ENCODE data around the gene RUSF1. TPM values are rescaled to one million over a fixed set of nuclear protein-coding genes. Genes with fewer than 3 reads are reported as not detected.

The RUSF1 gene
- polyA plus RNA-seq, 1 of the 3 experiments (the other 2 are of a cell fraction): 36.5 TPM

- no peak overlapping the region for H2AFZ ChIP-seq (ENCODE audit: low read depth)
- DNase-seq: no peak
- TF ChIP-seq CTCF (IDR thresholded peaks at IDR 0.05) (no peak), CHD2 (IDR thresholded peaks at IDR 0.05; ENCODE audit: low read length, partially characterized antibody) (no peak), SIN3A (IDR thresholded peaks at IDR 0.05; ENCODE audit: borderline replicate concordance, low read depth, low read length) (no peak), USF1 (IDR thresholded peaks at IDR 0.05; ENCODE audit: borderline replicate concordance, low read depth) (no peak), FOXM1 (IDR thresholded peaks at IDR 0.05; ENCODE audit: low read depth) (no peak), TEAD4 (IDR thresholded peaks at IDR 0.05; ENCODE audit: borderline replicate concordance, insufficient read depth) (no peak), RXRA (IDR thresholded peaks at IDR 0.05; ENCODE audit: borderline replicate concordance, low read depth) (no peak), GATA2 (CRISPR knock-in tag; IDR thresholded peaks at IDR 0.05) (no peak), TAF1 (IDR thresholded peaks at IDR 0.05; ENCODE audit: borderline replicate concordance, low read depth, low read length) (no peak), ELF1 (IDR thresholded peaks at IDR 0.05) (no peak), SMC3 (IDR thresholded peaks at IDR 0.05; ENCODE audit: low read depth, low read length) (no peak), IRF3 (IDR thresholded peaks at IDR 0.05; ENCODE audit: low read depth, low read length) (no peak), FOXJ3 (CRISPR knock-in tag; IDR thresholded peaks at IDR 0.05) (no peak), POLR2AphosphoS5 (IDR thresholded peaks at IDR 0.05; ENCODE audit: low read depth, low read length) (no peak), MEF2A (IDR thresholded peaks at IDR 0.05; ENCODE audit: borderline replicate concordance, low read depth) (no peak), JUND (IDR thresholded peaks at IDR 0.05) (no peak), FOSL2 (IDR thresholded peaks at IDR 0.05; ENCODE audit: borderline replicate concordance, low read depth) (no peak)
- TF ChIP-seq, protein P1, sequence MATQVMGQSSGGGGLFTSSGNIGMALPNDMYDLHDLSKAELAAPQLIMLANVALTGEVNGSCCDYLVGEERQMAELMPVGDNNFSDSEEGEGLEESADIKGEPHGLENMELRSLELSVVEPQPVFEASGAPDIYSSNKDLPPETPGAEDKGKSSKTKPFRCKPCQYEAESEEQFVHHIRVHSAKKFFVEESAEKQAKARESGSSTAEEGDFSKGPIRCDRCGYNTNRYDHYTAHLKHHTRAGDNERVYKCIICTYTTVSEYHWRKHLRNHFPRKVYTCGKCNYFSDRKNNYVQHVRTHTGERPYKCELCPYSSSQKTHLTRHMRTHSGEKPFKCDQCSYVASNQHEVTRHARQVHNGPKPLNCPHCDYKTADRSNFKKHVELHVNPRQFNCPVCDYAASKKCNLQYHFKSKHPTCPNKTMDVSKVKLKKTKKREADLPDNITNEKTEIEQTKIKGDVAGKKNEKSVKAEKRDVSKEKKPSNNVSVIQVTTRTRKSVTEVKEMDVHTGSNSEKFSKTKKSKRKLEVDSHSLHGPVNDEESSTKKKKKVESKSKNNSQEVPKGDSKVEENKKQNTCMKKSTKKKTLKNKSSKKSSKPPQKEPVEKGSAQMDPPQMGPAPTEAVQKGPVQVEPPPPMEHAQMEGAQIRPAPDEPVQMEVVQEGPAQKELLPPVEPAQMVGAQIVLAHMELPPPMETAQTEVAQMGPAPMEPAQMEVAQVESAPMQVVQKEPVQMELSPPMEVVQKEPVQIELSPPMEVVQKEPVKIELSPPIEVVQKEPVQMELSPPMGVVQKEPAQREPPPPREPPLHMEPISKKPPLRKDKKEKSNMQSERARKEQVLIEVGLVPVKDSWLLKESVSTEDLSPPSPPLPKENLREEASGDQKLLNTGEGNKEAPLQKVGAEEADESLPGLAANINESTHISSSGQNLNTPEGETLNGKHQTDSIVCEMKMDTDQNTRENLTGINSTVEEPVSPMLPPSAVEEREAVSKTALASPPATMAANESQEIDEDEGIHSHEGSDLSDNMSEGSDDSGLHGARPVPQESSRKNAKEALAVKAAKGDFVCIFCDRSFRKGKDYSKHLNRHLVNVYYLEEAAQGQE (IDR thresholded peaks at IDR 0.05; ENCODE audit: low read depth, low read length): no peak
- TF ChIP-seq, protein P2, sequence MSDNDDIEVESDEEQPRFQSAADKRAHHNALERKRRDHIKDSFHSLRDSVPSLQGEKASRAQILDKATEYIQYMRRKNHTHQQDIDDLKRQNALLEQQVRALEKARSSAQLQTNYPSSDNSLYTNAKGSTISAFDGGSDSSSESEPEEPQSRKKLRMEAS (IDR thresholded peaks at IDR 0.05; ENCODE audit: low read depth): no peak
- TF ChIP-seq, protein P3, sequence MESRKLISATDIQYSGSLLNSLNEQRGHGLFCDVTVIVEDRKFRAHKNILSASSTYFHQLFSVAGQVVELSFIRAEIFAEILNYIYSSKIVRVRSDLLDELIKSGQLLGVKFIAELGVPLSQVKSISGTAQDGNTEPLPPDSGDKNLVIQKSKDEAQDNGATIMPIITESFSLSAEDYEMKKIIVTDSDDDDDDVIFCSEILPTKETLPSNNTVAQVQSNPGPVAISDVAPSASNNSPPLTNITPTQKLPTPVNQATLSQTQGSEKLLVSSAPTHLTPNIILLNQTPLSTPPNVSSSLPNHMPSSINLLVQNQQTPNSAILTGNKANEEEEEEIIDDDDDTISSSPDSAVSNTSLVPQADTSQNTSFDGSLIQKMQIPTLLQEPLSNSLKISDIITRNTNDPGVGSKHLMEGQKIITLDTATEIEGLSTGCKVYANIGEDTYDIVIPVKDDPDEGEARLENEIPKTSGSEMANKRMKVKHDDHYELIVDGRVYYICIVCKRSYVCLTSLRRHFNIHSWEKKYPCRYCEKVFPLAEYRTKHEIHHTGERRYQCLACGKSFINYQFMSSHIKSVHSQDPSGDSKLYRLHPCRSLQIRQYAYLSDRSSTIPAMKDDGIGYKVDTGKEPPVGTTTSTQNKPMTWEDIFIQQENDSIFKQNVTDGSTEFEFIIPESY (IDR thresholded peaks at IDR 0.05; ENCODE audit: borderline replicate concordance, low read depth): no peak
- no peak overlapping the region for H3K4me3 ChIP-seq (ENCODE audit: low read depth in 2 of 2, low read length in 1 of 2)
- H3K27ac ChIP-seq (ENCODE audit: low read depth in 2 of 2, low read length in 1 of 2): no peak overlapping the region
- H3F3A ChIP-seq (replicated peaks; ENCODE audit: insufficient read depth): no peaks in the 10 kb centered on the region
- no peaks in the 10 kb centered on the region for H3K36me3 ChIP-seq (replicated peaks in 1 of 2; ENCODE audit: control insufficient read depth in 1 of 2, insufficient read depth in 2 of 2, low read length in 1 of 2)
- no peaks in the 10 kb centered on the region for H3K9me2 ChIP-seq
- 46% methylated on average over 2 of the region's 2 CpGs for WGBS (ENCODE audit: low lambda C conversion rate)
- no peaks in the 10 kb centered on the region for H3K9me3 ChIP-seq
- ChIA-PET POLR2A (interaction anchor here (0.7 kb wide), 1 partner anchor 12 kb away, joined by 3 read pairs; the partner anchor contains the start of gene RUSF1), CTCF (interaction anchor here (1.1 kb wide), 1 partner anchor 68 kb away, joined by 3 read pairs; no protein-coding TSS in a partner anchor)
- peaks cover 47% of the 10 kb centered on the region for H3K27me3 ChIP-seq (ENCODE audit: insufficient read depth)
- no peak overlapping the region for H3K4me2 ChIP-seq
- H3K4me1 ChIP-seq (ENCODE audit: control insufficient read depth in 1 of 2, insufficient read depth in 2 of 2, low read depth in 1 of 2, low read length in 1 of 2): no peaks in the 10 kb centered on the region
- H4K20me1 ChIP-seq (ENCODE audit: insufficient read depth): no peaks in the 10 kb centered on the region
- H3K9ac ChIP-seq: no peak overlapping the region
- H3K79me2 ChIP-seq (ENCODE audit: insufficient read depth): no peaks in the 10 kb centered on the region
Observed at GRCh38 chr16:31519759-31520431, 11.7 kb upstream of the RUSF1 start.
